ENCODE results near the gene HOXA13.

DNA sequence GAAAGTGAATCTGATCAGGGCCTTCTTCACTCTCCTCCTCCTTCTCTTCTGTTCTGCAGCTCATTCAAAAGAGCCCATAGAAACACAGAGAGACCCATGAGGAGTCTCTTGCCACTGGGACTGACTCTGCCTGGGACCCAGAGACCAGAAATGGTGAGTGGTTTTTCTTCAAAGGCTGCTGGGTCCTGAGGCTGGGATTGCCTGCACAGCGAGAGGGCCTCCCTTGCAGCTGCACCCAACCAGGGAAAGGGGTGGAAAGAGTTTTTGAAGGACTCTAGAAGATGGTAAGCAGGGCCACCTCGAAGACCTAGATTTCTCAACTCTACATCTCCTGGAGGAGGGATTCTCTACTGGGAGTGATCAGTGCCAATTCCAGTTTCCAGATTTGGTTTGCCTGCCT, 15.5 kb upstream of the HOXA13 start:
- TF ChIP-seq, protein P1, sequence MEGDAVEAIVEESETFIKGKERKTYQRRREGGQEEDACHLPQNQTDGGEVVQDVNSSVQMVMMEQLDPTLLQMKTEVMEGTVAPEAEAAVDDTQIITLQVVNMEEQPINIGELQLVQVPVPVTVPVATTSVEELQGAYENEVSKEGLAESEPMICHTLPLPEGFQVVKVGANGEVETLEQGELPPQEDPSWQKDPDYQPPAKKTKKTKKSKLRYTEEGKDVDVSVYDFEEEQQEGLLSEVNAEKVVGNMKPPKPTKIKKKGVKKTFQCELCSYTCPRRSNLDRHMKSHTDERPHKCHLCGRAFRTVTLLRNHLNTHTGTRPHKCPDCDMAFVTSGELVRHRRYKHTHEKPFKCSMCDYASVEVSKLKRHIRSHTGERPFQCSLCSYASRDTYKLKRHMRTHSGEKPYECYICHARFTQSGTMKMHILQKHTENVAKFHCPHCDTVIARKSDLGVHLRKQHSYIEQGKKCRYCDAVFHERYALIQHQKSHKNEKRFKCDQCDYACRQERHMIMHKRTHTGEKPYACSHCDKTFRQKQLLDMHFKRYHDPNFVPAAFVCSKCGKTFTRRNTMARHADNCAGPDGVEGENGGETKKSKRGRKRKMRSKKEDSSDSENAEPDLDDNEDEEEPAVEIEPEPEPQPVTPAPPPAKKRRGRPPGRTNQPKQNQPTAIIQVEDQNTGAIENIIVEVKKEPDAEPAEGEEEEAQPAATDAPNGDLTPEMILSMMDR (IDR thresholded peaks at IDR 0.05) = no peak
- TF ChIP-seq EP300 (IDR thresholded peaks at IDR 0.05) = no peak
- TF ChIP-seq POLR2A (IDR thresholded peaks at IDR 0.05) = no peak
